ENCODE results near the gene DHRS12.

The DHRS12 gene

DNA sequence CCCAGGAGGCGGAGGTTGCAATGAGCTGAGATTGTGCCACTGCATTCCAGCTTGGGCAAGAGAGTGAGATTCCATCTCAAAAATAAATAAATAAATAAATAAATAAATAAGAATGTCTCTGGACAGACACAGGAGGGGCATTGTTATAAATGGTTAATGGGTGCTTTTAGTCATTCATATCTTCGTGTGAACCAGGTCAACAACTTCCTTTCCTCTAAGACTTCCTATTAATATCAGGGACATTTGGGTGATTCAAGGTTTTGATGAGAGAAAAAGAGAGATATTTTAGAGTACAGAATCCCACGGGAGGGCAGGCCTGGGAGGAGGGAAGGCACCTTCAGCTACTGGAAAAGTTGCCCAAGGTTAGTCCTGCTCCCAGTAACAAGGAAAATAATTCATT lies 23.9 kb downstream of the DHRS12 start:
- DNase-seq = no peak

DNA sequence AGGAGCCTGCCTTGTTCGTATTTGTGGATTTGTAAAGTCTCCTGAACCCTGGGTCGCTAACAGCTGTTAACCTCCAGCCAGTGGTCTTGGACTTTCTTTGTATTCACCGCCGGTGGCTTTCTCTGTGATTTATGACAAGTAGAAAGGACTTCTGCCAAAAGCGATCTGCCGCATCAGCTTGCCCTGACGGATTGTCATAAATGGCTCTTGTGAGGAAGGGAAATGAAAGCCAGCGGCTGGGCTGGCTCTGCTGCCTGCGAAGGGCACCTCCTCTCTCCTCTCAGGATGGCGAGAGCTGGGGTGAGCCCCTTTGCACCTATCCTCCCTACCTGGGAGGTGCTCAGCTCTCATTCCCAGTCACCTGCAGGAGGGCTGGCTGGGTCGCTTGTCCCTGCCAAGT lies 25.6 kb downstream of the DHRS12 start:
- no peak for DNase-seq

DNA sequence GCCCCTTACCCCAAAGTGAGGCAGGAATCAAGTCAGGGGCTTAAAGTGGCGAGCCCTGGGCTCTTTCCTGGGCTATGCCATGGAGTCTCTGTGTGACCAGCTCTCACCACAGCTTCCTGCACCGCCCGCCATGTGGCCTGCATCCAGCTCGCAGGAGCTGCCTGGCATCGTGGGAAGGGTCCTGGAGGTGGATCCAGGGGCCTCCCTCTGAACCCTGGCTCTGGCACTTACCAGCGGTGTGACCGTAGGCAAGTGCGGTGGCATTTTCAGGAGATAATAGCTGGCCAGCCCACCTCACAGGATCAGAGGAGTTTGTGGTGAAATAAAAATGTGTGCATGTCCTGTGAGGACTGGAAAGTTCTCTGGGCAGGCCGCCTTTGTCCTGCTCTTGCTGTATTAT lies 26.0 kb downstream of the DHRS12 start:
- no peak for DNase-seq

DNA sequence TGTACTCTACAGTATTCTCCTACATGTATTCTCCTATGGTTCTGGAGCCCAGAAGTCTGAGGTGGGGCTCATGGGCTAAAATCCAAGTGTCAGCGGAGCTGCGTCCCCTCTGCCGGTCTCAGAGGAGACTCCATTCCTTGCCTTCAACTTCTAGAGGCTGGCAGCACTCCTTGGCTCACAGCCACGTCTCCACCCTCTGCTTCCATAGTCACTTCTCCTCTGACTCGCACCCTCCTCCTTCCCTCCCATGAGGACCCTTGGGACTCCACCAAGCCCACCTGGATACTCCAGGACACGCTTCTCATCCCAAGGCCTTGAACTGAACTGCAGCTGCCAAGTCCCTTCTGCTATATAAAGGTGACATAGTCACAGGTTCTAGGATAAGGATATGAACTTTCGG lies 27.8 kb downstream of the DHRS12 start:
- DNase-seq = no peak

DNA sequence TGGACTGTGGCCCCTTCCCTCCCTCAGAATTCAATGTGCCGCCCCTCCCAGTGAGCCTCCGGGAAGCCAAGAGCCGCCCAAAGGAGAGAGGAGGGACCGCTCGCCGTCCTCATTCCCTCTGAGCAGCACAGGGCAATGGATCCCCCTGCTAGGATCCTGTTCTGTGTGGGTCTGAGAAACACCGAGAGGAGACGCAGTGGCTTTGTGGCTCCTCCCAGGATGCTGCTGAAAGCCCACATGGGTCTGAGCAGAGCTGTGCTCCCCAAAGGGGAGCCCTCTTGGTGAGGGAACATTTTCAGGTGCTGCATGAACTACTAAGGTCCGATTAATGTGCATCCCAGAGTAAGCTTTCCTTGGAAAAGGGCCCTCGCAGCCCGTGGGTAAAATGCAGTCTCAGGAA lies 30.4 kb downstream of the DHRS12 start:
- DNase-seq = no peak

DNA sequence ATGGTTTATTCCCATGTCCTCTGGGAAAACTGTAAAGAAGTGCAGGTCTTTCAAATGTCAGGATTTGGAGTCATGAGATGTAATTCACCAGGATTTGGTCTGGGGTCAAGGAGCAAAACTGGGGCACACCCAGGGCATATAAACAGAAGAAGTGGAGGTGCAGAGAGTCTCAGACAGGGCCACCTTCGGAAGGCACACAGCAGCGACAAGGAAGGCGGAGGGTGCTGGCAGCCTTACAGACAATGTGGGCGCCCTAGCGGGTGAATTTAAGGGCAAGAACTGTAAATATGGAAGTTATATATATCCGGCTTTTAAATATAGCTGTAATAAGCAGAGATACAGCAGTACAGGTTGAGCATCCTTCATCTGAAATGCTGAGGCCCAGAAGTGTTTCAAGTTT lies 31.2 kb downstream of the DHRS12 start:
- no peak for DNase-seq

DNA sequence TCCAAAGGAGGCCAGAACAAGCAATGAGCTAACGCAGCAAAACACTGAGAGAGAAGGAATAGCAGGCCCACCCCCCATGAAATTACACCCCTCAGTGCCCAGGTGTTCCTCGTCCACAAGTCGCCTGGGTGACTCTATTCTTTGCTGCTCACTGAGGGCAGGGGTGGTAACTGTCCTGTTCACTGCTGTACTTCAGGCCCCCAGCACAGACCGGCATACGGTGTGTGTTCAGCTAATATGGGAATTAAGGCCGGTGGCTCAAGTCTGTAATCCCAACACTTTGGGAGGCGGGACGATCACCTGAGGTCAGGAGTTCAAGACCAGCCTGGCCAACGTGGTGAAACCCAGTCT lies 31.9 kb downstream of the DHRS12 start:
- no peak for DNase-seq

DNA sequence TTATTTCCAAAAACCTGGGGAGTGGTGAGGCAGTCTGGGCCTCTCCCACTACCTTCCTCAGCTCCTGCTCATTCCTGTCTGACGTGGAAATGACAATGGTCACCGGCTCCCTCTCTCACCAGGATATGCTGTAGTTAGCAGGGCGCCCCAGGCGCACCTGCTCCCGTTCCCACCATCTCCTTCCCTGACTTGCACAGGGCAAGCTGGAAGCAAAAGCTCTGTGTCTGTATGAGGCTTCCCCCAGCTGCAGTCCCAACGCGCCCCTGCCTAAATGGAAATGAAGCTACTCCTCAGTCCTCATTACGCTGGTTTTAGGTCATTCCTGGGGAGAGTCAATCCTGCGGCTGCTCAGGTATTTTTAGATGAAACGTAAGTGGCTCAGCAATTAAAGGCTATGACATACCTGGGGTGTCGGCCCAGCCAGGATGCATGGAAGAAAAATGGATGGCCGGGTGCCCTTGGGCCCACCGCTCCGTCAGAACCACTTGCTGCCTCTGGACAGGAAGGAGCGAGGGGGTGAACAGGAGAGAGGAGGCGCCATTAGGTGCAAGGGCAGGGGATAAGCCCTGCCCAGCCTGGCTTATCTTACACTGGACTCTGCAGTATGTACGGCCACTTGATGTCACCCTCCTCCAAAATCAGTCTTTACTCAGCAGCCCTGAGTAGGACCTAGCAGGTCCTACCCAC lies 32.4 kb downstream of the DHRS12 start:
- no peak for DNase-seq

DNA sequence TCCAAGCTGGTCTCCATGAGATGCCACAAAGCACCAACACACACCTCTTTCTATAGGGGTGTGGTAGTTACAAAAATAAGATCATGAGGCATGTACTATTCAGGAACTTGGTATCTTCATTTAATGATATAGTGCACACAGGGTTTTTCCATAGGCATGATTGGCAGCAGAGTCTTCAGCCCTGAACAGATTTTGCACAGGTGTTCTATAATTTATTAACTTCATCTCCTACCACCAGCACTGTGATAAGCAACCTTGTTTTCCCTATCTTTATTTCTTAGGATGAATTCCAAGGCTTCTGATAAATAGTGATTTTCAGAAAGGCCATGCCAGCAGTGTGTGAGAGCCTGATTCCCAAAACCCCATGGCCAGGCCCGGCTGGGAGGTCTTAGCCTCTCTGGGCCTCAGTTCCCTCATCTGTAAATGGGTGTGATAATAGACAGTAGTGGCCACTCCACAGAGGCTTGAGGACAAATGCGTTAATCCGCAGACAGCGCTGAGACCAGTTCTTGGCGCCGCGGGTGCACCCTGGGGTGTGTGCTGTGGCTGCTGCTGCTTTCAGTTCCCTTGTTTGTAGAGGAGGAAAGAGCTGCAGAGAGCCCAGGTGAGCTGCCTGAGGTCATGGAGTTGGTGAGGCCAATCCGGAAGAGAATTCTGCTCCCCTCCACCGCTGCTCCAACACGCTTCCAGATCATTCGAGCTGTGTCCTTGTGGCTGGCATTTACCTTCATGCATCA lies 33.1 kb downstream of the DHRS12 start:
- DNase-seq = no peak

DNA sequence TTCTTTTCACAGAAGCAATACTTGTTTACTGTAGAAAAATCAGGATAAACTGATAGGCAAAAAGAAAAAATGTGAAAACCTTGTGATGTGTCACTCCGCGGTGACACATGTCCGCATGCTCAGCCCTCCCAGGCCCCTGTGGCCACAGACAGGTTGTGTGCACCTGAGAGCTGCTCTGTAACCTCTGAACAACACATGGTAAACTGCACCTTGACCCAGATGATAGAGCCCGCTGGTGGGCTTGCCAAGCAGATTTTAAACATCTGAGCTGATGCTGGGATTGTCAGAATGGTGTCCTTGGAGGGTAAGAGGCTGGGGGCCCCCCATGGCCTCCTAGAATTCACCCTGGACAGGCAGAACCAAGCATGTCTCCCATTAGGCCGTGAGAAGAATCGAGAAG lies 33.8 kb downstream of the DHRS12 start:
- no peak for DNase-seq

DNA sequence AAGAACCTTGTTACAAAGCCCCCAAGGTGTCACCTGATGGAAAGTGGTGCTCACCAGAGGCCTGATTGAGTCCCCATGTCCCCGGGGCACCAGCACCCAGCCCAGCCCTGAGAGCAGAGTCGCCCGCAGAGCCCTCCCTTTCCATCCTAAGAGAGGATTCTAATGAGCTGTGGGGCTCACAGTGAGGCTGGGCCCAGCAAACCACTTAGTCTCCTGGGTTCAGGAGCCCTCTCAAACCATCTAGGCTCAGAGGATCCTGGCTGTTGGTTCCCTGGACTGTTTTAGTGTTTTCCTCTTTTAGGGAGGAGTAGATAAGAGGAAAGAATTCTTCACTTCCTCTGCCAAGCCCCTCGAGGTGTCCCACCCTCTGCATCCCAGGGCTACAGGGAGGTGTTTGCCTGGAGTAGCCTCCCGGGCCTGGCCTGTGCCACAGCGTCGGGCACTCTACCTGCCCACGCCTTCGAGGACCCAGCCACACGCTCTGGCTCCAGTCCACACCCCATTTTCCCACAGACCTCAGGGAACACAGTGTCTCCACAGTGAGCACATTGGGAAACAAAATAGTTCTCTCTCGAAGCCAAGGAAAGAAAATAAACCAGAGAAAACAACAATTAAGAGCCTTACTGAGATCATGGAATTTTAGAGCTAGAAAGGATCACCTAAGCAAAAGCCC lies 34.4 kb downstream of the DHRS12 start:
- DNase-seq = no peak

DNA sequence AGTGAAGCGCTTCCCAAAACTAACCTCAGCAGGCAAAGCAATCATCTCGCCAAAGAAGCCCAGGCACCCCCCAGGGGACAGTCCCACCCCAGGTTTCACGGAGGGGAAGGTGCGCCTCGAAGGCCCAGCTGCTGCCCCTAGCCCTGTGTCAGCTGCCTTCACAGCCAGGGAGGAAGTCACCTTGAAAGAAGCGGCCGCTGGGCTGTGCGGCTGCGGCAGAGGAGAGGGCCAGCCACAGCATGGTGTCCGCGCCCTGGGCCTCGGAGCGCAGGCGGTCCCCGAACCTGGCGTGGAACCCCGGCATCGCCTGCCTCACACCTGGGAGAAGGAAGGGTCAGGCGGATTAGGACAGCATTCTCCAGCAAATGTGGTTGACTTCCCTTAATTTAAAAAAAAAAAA lies 35.0 kb downstream of the DHRS12 start:
- DNase-seq = no peak

DNA sequence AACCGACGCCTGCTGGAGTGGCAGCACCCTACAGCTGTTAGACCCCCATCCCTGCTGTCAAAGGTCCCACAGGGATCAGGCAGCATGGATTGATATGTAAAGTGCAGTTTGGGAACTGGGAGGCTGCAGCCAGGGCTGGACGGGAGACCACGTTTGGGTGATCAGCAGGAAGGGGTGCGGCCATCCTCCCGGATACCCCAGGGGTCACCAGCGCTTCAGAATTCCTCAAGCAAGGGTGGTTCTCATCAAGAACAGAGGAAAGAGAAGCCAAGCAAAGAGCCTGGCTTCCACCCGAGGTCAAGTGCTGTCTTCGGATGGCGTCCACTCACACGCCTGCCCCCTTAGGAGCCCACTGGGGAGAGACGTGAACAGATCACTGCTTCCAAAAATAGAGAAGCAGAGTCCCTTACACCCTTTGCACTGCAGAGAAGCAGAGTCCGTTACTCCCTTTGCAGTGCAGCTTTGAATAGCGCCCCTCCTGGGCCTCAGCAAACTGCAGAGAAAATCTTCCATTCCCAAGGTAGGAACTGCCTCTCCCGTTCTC lies 35.5 kb downstream of the DHRS12 start:
- DNase-seq = no peak

DNA sequence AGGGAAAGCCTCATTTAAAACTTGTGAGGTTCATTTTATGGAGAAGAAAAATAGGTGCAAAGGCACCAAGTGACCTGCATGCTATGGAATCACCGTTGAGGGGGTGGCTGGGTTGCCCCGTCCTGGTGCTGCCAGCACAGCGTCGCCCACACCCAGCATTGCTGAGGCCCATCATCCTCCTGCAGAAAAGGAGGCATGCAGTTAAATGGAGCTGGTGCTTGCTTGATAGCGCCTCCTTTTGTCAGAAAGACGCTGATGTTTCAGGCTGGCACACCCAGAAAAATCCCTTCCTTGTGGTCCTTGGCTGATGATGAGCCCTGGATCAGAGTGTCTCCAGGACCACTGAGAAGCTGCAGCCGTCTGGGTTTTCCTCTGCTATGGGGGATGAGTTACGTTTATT lies 36.9 kb downstream of the DHRS12 start:
- no peak for DNase-seq

DNA sequence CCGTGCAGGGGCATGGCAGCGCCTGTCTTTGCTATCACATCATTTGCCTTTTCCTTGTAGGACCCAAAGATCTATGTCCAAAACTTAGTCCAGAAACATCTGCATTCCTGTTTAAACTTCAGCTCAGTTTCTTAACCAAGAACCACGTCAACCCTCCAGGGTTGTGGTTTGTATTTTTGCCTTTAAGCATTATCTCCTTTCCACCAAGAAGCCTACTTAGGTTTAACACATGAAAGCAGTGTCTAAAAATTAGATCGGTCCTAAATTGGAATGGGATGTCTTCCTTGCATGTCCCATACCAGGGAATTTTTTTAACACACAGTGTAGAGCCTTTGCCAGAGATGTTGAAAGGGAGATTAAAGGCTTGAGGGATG lies 38.8 kb downstream of the DHRS12 start:
- no peak for DNase-seq

DNA sequence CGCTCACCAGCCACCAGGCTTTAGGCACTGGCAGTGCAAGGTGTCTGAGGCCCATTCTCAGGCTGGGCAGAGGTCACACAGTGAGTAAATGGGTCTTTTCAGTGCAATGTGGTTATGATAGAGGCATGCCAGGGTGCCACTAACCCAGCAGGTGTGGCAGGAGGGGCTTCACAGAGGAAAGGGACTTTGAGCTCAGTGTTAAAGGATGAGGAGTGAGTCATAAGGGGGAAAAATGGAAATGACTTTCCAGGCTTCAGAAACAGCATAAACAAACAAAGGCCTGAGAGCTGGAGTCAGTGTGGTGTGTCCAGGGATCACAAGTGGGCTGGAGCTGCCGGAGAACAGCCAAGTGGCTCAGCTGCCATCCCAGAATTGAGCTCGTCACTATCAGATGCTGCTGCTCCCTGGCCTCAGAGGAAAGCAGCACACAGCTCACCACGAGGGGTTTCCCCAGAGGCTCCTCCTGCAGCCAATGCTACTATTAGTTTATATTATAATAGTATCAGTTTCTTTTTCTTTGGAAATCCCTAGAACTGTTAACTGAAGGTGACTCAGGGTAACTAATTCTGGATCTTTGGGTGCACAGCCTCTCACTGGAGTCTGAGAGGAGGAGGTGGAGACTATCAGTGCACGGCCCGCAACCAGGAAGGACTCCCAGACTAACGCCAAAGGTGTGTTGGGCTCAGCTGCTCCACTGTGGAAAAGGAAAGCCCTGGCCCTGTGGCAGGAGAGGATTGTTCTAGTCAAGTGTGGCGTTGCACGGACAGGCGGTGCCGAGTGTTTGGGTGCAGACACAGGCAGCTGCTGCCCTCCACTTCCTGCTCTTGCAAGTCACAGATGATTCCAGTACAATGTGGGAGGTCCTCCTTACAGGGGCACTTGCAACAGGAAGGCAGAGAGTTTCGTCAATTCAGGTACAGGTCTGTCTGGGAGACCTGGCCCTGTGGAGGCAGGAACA lies 39.5 kb downstream of the DHRS12 start:
- DNase-seq = peak; percentile 41

DNA sequence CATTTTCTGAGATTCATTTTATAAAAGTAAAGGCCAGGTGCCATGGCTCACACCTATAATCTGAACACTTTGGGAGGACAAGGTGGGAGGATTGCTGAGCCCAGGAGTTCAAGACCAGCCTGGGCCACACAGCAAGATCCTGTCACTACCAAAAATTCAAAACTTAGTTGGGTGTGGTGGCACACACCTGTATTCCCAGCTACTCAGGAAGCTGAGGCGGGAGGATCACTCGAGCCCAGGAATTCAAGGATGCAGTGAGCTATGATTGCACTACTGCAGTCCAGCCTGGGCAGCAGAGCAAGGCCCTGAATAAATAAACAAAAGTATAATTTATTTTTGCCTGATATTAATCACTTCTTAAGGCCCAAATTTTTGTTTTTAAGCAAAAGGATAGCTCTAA lies 40.5 kb downstream of the DHRS12 start:
- no peak for DNase-seq

DNA sequence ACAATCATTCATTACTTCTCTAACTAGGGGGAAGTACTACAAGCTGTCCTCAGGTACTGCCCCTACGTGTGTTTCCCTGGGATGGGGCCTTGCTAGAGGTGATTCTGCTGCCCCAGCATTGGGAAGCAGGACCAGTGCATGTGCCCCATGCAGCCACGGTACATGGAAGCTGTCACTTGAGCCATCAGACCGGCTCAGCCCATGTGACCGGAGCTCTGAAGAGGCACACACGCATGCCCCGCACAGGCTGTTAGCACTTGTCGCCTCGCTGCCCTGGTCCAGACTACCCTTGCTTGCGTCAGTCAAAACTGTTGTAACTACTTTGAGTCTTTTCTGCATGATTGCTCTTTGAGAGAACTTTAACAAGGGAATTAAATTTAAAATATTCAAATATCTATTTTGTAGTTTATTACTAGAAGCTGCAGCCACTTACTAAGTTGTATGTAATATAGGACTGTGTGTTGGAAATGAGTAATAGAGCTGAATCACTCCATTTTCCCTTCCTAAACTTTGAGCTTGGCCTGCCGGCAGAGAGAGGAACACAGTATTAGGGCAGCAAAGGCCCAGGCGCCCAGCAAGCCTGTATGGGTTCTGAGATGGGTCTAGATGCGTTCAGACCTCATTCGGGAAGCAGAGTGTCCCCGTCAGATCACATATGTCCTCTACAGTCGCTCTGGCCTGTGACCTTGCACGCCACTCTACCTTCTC lies 42.2 kb downstream of the DHRS12 start:
- DNase-seq = no peak

DNA sequence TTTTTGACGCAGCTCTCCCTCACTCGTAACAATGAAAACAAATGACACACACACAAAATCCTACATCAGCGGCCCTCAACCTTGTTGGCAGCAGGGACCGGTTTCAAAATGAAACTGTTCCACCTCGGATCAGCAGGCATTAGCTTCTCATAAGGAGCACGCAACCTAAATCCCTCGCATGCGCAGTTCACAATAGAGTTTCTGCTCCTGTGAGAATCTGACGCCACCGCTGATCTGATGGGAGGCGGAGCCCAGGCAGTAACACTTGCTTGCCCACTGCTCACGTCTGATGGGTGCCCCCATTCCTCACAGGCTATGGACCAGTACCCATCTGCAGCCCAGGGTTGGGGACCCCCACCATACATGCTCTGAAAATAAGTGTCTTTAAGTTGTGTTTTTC lies 43.4 kb downstream of the DHRS12 start:
- no peak for DNase-seq

DNA sequence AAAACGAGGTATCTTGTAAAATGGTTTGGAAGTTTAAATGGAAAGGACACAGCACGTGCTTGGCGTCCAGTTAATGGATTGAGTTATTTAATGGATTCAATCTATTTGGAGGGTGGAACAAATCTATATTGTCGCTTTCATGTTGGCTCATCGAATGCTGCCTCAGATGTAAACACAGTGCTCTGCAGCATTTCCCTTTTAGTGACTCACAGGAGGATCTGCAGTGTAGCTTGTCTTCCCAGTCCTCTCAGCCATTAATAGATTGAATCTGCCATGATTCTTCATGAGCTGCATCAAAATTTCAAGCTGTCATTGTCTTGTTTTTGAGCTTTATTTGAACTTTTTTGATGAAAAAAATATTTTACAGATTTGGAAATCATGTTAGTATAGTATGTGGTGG lies 44.7 kb downstream of the DHRS12 start:
- DNase-seq = no peak

DNA sequence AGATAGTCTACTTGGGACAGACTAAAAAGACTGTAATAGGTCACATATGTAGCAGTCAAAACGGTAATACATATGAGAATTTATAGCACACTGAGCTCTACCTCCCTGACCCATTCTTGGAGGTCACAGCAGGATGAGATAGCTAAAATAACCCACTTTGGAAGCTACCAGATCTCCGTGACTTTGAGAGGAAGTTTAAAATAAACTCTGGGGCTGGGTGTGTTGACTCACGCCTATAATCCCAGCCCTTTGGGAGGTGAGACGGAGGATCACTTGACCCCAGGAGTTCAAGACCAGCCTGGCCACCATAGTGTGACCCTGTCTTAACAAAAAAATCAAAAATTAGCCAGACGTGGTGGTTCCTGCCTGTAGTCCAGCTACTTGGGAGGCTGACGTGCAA lies 45.3 kb downstream of the DHRS12 start:
- no peak for DNase-seq

DNA sequence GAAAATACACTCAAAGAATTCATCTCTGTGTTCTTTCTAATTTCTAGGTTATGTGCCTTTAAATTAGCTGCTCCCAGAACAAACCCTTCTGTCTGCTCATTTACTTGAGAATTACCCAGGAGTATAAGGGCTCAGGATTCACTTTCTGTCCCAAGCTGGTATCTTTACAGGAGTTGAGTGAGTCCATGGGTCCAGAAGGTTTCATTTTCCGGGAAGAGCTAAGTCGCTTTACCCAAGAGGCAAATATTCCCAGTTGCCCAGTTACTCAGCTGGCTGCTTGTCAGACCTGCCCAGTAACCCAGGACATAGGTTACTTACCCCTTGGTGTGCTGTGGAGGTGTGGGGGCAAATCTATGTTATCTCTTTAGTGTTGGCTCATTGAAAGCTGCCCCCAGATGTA lies 47.3 kb downstream of the DHRS12 start:
- DNase-seq = no peak

Measured in CD4-positive, alpha-beta T cell treated with Interleukin-15 for 1 hour (primary cell).